Keratinocyte (primary cell): ENCODE measurements around the gene AHRR.

Experiments used
- CTCF ChIP-seq, 3 experiments: IDR thresholded peaks in 1 of 3; conservative IDR thresholded peaks in 1 of 3; optimal IDR thresholded peaks in 1 of 3; 2 replicates in 2 of 3; 3 replicates in 1 of 3; pipeline versions ENCODE3 to v1.5.1; 2011; ENCODE audit warnings: low read length in 3 of 3, mild to moderate bottlenecking in 3 of 3, moderate library complexity in 2 of 3, control low read depth in 1 of 3, inconsistent platforms in 1 of 3; ENCODE audit not compliant: insufficient read depth in 2 of 3; ENCODE audit errors: extremely low read depth in 1 of 3
- EZH2 ChIP-seq: IDR thresholded peaks from one replicate; pipeline ENCODE4 v1.6.1; 2012; ENCODE audit warnings: inconsistent platforms, mild to moderate bottlenecking, low read length, moderate library complexity

GRCh38 chr5:302966-303365 lies 18.5 kb upstream of the AHRR start:
- TF ChIP-seq CTCF (optimal IDR thresholded peaks at IDR 0.05 in 1 of 3, IDR thresholded peaks at IDR 0.05 in 1 of 3, conservative IDR thresholded peaks at IDR 0.05 in 1 of 3; ENCODE audit: extremely low read depth in 1 of 3, insufficient read depth in 2 of 3, low read length in 3 of 3) (no peak), EZH2 (no peak)
